K562 (cell line): ENCODE measurements around the gene OPA1. TPM values are rescaled to one million over a fixed set of nuclear protein-coding genes. Genes with fewer than 3 reads are reported as not detected.

Experiments used
- ATAC-seq: fragments of 200-7000 bp; cut with Tn5 transposase; 3 replicates; pipeline ENCODE4 v1.9.1; 2020; ENCODE audit warnings: moderate library complexity
- BruUV-seq: library from RNA; stranded (reverse); fragments of 400-500 nt; replicated peaks from 2 replicates; lab custom pipeline; 2021; lab: Mats Ljungman, UMichigan
- CTCF ChIA-PET: fragments of 300-600 bp; formaldehyde crosslinking; extraction: SDS; loops from one replicate; lab custom pipeline; 2021; ENCODE audit warnings: low intra/inter-chr PET ratio; lab: Yijun Ruan, JAX
- POLR2A ChIA-PET: fragments of 300-600, 350-650 bp; sonication (Branson Sonifier 250); formaldehyde crosslinking; extraction: SDS; loops from one replicate; lab custom pipeline; 2021; ENCODE audit warnings: antibody characterized with exemption, inconsistent platforms; lab: Yijun Ruan, JAX
- DNase-seq, 4 experiments: peaks; one replicate each; pipeline versions ENCODE4 v3.0.0 to v3.0.0-alpha.2; 2011 to 2018; ENCODE audit warnings: low spot score in 3 of 4, mixed read lengths in 3 of 4; ENCODE audit errors: extremely low read depth in 1 of 4
- FAIRE-seq: peaks from 2 replicates; lab custom pipeline; 2011; peaks lifted over from hg19 to GRCh38; lab: Jason Lieb, UNC
- H2AFZ ChIP-seq: 2 replicates; pipeline ENCODE4 v1.6.0; 2011; ENCODE audit warnings: low read depth, low read length, control low read depth, inconsistent platforms
- H3K27ac ChIP-seq: fragments of 200-600 bp; 3 replicates; pipeline ENCODE4 v1.8.0; 2011; ENCODE audit warnings: low read depth, mild to moderate bottlenecking, control low read depth, inconsistent platforms, low read length, moderate library complexity, mixed read lengths; ENCODE audit errors: extremely low read depth
- H3K27me3 ChIP-seq, 2 experiments: fragments of 300-600 bp in 1 of 2; 2 replicates in 1 of 2; 3 replicates in 1 of 2; pipeline versions ENCODE4 v1.6.0 to v1.8.0; 2011; ENCODE audit warnings: inconsistent platforms in 2 of 2, low read length in 2 of 2, mild to moderate bottlenecking in 1 of 2, mixed read lengths in 1 of 2, moderate library complexity in 1 of 2; ENCODE audit not compliant: control insufficient read depth in 2 of 2, insufficient read depth in 2 of 2
- H3K36me3 ChIP-seq: fragments of 300-600 bp; 3 replicates; pipeline ENCODE4 v1.8.0; 2011; ENCODE audit warnings: mild to moderate bottlenecking, low read length, inconsistent platforms; ENCODE audit not compliant: control insufficient read depth, insufficient read depth
- H3K4me1 ChIP-seq, 2 experiments: fragments of 200-600 bp in 1 of 2; replicated peaks in 1 of 2; 2 replicates in 1 of 2; 3 replicates in 1 of 2; pipeline versions ENCODE4 v1.5.1 to v1.8.0; 2011; ENCODE audit warnings: inconsistent platforms in 2 of 2, low read length in 2 of 2, mild to moderate bottlenecking in 1 of 2, mixed read lengths in 1 of 2, moderate library complexity in 1 of 2; ENCODE audit not compliant: control insufficient read depth in 2 of 2, insufficient read depth in 2 of 2
- H3K4me2 ChIP-seq: 2 replicates; pipeline ENCODE4 v1.6.1; 2011; ENCODE audit warnings: low read length, control low read depth, inconsistent platforms, mixed read lengths; ENCODE audit not compliant: insufficient read depth
- H3K4me3 ChIP-seq: fragments of 200-600 bp; sonication (generic), shearing (Covaris generic); 2 replicates; pipeline ENCODE4 v1.5.1; 2016; ENCODE audit warnings: control low read depth, inconsistent platforms
- H3K79me2 ChIP-seq: fragments of 200-600 bp; 3 replicates; pipeline ENCODE4 v1.8.0; 2011; ENCODE audit warnings: low read length, inconsistent platforms; ENCODE audit not compliant: control insufficient read depth, insufficient read depth
- H3K9ac ChIP-seq, 2 experiments: 2 replicates each; pipeline versions ENCODE4 v1.6.0 to v1.6.1; 2011; ENCODE audit warnings: low read depth in 2 of 2, low read length in 2 of 2, control low read depth in 1 of 2, inconsistent platforms in 1 of 2, mild to moderate bottlenecking in 1 of 2, mixed read lengths in 1 of 2; ENCODE audit not compliant: insufficient read depth in 1 of 2
- H3K9me1 ChIP-seq: one replicate; pipeline ENCODE4 v1.6.0; 2011; ENCODE audit warnings: inconsistent platforms, mild to moderate bottlenecking, low read length, moderate library complexity; ENCODE audit not compliant: control insufficient read depth, insufficient read depth
- H3K9me3 ChIP-seq: replicated peaks from 2 replicates; pipeline ENCODE4 v1.5.1; 2011; ENCODE audit warnings: low read depth, low read length, inconsistent platforms; ENCODE audit not compliant: control insufficient read depth, insufficient read depth
- H4K20me1 ChIP-seq: replicated peaks from 2 replicates; pipeline ENCODE4 v1.6.1; 2011; ENCODE audit warnings: low read length, inconsistent platforms, mixed read lengths; ENCODE audit not compliant: control insufficient read depth, insufficient read depth
- IRF9 ChIP-seq: fragments of 450-650 bp; IDR thresholded peaks from 2 replicates; pipeline ENCODE4 v1.6.1; 2016; ENCODE audit warnings: missing biosample characterization, missing genetic modification characterization
- MNT ChIP-seq, 2 experiments: fragments of 450-650 bp; conservative IDR thresholded peaks; 2 replicates each; pipeline ENCODE4 v1.6.1; 2017; ENCODE audit warnings: mild to moderate bottlenecking in 2 of 2, moderate library complexity in 2 of 2
- ZNF407 ChIP-seq: fragments of 450-650 bp; IDR thresholded peaks from 2 replicates; pipeline ENCODE4 v1.6.1; 2016; ENCODE audit warnings: low read depth
- ZNF766 ChIP-seq: fragments of 200-800 bp; sonication (Bioruptor generic); conservative IDR thresholded peaks from 2 replicates; pipeline ENCODE4 v1.6.1; 2016; ENCODE audit warnings: missing genetic modification characterization, missing compliant biosample characterization
- WGBS: fragments of 100-300 bp; shearing (Covaris generic); methylation state at CpG from one replicate; pipeline ENCODE4 v1.1.6; 2016; ENCODE audit warnings: low coverage, mixed read lengths; ENCODE audit not compliant: insufficient coverage; ENCODE audit errors: missing lambda C conversion rate; 5-methylcytosine and 5-hydroxymethylcytosine counted together
- in situ Hi-C: fragments of 300-500 bp; cut with MboI; formaldehyde crosslinking; loops from 4 replicates; pipeline ENCODE4 v1.15.0; 2018; ENCODE audit warnings: inconsistent platforms, mixed read lengths
- intact Hi-C: fragments of 100-400 bp; cut with micrococcal nuclease; formaldehyde crosslinking; loops from 2 replicates; pipeline ENCODE4 v1.14.2; 2022
- polyA plus RNA-seq, 8 experiments: library from polyadenylated mRNA; depleted of rRNA in 4 of 8; stranded (reverse) in 5 of 8; unstranded in 3 of 8; fragments of >200 nt; fragmentation: Nextera tagmentation in 2 of 8; fragmentation: Illumina TruSeq in 1 of 8; extraction: Ambion mirVana in 2 of 8; extraction: Trizol in 1 of 8; gene quantifications; 2 replicates each; pipeline versions ENCODE4 v1.2.1 to v1.2.3, GENCODE V29; 2011 to 2014; ENCODE audit warnings: inconsistent platforms in 1 of 8, missing spikeins in 1 of 8
- total RNA-seq, 7 experiments: library from RNA; depleted of rRNA in 6 of 7; stranded (reverse); fragments of >200 nt in 6 of 7; fragmentation: Illumina TruSeq in 2 of 7; extraction: Trizol in 2 of 7; gene quantifications; 2 replicates each; pipeline versions ENCODE4 v1.2.1 to v1.2.3, GENCODE V29; 2011 to 2021; ENCODE audit warnings: low replicate concordance in 1 of 7

The OPA1 gene
- total and polyA plus RNA-seq, 9 of the 15 experiments (the other 6 are each of a cell fraction or from before 2014, with no cell fraction given) = 19.7 to 127 (median 94.7) TPM

- TF ChIP-seq ZNF766 (CRISPR knock-in tag) (no peak), MNT (conservative IDR thresholded peaks at IDR 0.05) (no peak)
- TF ChIP-seq, all 486 proteins: peak for 0
Measured at GRCh38 chr3:193630005-193630404, 37.0 kb downstream of the OPA1 start (continued).

- intact Hi-C loops (no loop called here), in situ Hi-C loops (no loop called here)
- H2AFZ ChIP-seq = no peak overlapping the region
- DNase-seq = no peak
- no peak overlapping the region for H3K4me3 ChIP-seq
- H4K20me1 ChIP-seq = no peaks in the 10 kb centered on the region
- H3K9me3 ChIP-seq = no peaks in the 10 kb centered on the region
- 89% methylated on average over 3 of the region's 3 CpGs for WGBS
- POLR2A ChIA-PET = interaction anchor here (1.0 to 1.5 kb wide), 3 partner anchors 9 to 147 kb away, joined by 3 to 7 read pairs (median 3); no protein-coding TSS in a partner anchor
- H3K9ac ChIP-seq = no peak overlapping the region
- BruUV-seq = no TSS peak
- no peak for FAIRE-seq
- no peak for ATAC-seq
- no peak overlapping the region for H3K27ac ChIP-seq
- TF ChIP-seq ZNF407 (no peak), IRF9 (tag) (no peak)
- H3K27me3 ChIP-seq = no peaks in the 10 kb centered on the region
- H3K79me2 ChIP-seq = no peaks in the 10 kb centered on the region; the same call in 2 of the 3 replicates
- peaks cover 84% of the 10 kb centered on the region for H3K36me3 ChIP-seq
- H3K4me2 ChIP-seq = no peak overlapping the region
- CTCF ChIA-PET = no interaction called here
- no peaks in the 10 kb centered on the region for H3K9me1 ChIP-seq
- no peaks in the 10 kb centered on the region for H3K4me1 ChIP-seq
Measured at GRCh38 chr3:193637831-193638230, 44.8 kb downstream of the OPA1 start.
